NT2/D1 (cell line): ENCODE data around the gene RSPRY1.

Source experiments
- DNase-seq: peaks from one replicate; pipeline ENCODE4 v3.0.0-alpha.2; 2011; ENCODE audit warnings: low read depth, low spot score
- H3K27me3 ChIP-seq: 2 replicates; pipeline ENCODE4 v1.6.0; 2011; ENCODE audit warnings: mild to moderate bottlenecking; ENCODE audit not compliant: insufficient read length, insufficient read depth
- H3K36me3 ChIP-seq: 2 replicates; pipeline ENCODE4 v1.6.1; 2011; ENCODE audit warnings: mild to moderate bottlenecking, low read length, mixed read lengths; ENCODE audit not compliant: insufficient read depth, insufficient read length
- H3K4me1 ChIP-seq: 2 replicates; pipeline ENCODE4 v1.5.1; 2011; ENCODE audit not compliant: insufficient read depth, insufficient read length
- H3K4me3 ChIP-seq: 2 replicates; pipeline ENCODE4 v1.5.1; 2011; ENCODE audit warnings: low read depth; ENCODE audit not compliant: insufficient read length
- H3K9ac ChIP-seq: 2 replicates; pipeline ENCODE4 v1.6.0; 2011; ENCODE audit warnings: low read depth; ENCODE audit not compliant: insufficient read length
- H3K9me3 ChIP-seq: 2 replicates; pipeline ENCODE4 v1.5.1; 2011; ENCODE audit warnings: mild to moderate bottlenecking, low read length; ENCODE audit not compliant: insufficient read depth
- SUZ12 ChIP-seq: IDR thresholded peaks from 2 replicates; pipeline ENCODE4 v1.6.1; 2011; ENCODE audit not compliant: insufficient read length, insufficient read depth; ENCODE audit errors: extremely low read depth
- YY1 ChIP-seq: IDR thresholded peaks from 2 replicates; pipeline ENCODE4 v1.6.1; 2011; ENCODE audit not compliant: insufficient read length, insufficient read depth
- ZNF274 ChIP-seq: IDR thresholded peaks from 2 replicates; pipeline ENCODE4 v1.6.1; 2011; ENCODE audit warnings: mild to moderate bottlenecking, low read depth, low read length

RSPRY1 gene

GRCh38 chr16:57256601-57257395, 70.7 kb downstream of the RSPRY1 start:
- Histone ChIP-seq H3K27me3 (no peaks in the 10 kb centered on the region), H3K9me3 (0 out of 2 replicates have a peak, but pooled peaks cover 6% of the 10 kb centered on the region), H3K4me1 (peaks cover 11% of the 10 kb centered on the region), H3K4me3 (no peak overlapping the region), H3K9ac (no peak overlapping the region), H3K36me3 (peaks cover 33% of the 10 kb centered on the region)
- no peak for TF ChIP-seq SUZ12
- no peak for TF ChIP-seq YY1
- TF ChIP-seq ZNF274 = no peak
- DNase-seq = no peak

GRCh38 chr16:57257455-57258070, 71.4 kb downstream of the RSPRY1 start:
- H3K36me3 ChIP-seq = peaks cover 25% of the 10 kb centered on the region
- no peaks in the 10 kb centered on the region for H3K27me3 ChIP-seq
- no peak overlapping the region for H3K4me3 ChIP-seq
- H3K4me1 ChIP-seq = peaks cover 11% of the 10 kb centered on the region
- H3K9ac ChIP-seq = no peak overlapping the region
- 0 out of 2 replicates have a peak, but pooled peaks cover 2% of the 10 kb centered on the region for H3K9me3 ChIP-seq
- no peak for DNase-seq
- no peak for TF ChIP-seq YY1
- TF ChIP-seq SUZ12 = no peak
- no peak for TF ChIP-seq ZNF274

- H3K9me3 ChIP-seq = no peaks in the 10 kb centered on the region
- no peak overlapping the region for H3K4me3 ChIP-seq
- H3K27me3 ChIP-seq = no peaks in the 10 kb centered on the region
- no peak for TF ChIP-seq YY1
- no peak for TF ChIP-seq ZNF274
- no peak for TF ChIP-seq SUZ12
- peaks cover 15% of the 10 kb centered on the region for H3K4me1 ChIP-seq
- no peak for DNase-seq
- H3K36me3 ChIP-seq = peaks cover 17% of the 10 kb centered on the region
- H3K9ac ChIP-seq = no peak overlapping the region
These were observed 72.2 kb downstream of the RSPRY1 start for GRCh38 chr16:57258226-57258909.

- H3K9ac ChIP-seq = no peak overlapping the region
- no peaks in the 10 kb centered on the region for H3K27me3 ChIP-seq
- no peak overlapping the region for H3K4me3 ChIP-seq
- no peak for DNase-seq
- H3K36me3 ChIP-seq = peaks cover 13% of the 10 kb centered on the region
- H3K9me3 ChIP-seq = no peaks in the 10 kb centered on the region
- peaks cover 16% of the 10 kb centered on the region for H3K4me1 ChIP-seq
- TF ChIP-seq SUZ12 = no peak
- TF ChIP-seq YY1 = no peak
- no peak for TF ChIP-seq ZNF274
These were observed 72.9 kb downstream of the RSPRY1 start for GRCh38 chr16:57258910-57259475.

- TF ChIP-seq YY1 (no peak), SUZ12 (no peak)
- Histone ChIP-seq H3K9ac (peak overlapping the region; percentile 14), H3K36me3 (peaks cover 10% of the 10 kb centered on the region), H3K4me1 (peaks cover 19% of the 10 kb centered on the region), H3K9me3 (no peaks in the 10 kb centered on the region), H3K27me3 (no peaks in the 10 kb centered on the region), H3K4me3 (no peak overlapping the region)
- peak; percentile 86 for DNase-seq
These were observed 74.3 kb downstream of the RSPRY1 start for GRCh38 chr16:57260294-57260929.

- H3K4me1 ChIP-seq = peaks cover 22% of the 10 kb centered on the region
- no peak for TF ChIP-seq ZNF274
- no peak for TF ChIP-seq YY1
- TF ChIP-seq SUZ12 = no peak
- no peaks in the 10 kb centered on the region for H3K27me3 ChIP-seq
- H3K9ac ChIP-seq = no peak overlapping the region
- H3K9me3 ChIP-seq = no peaks in the 10 kb centered on the region
- no peak for DNase-seq
- H3K4me3 ChIP-seq = no peak overlapping the region
- peaks cover 4% of the 10 kb centered on the region for H3K36me3 ChIP-seq
These were observed 75.7 kb downstream of the RSPRY1 start for GRCh38 chr16:57261806-57262205.
